Endothelial cell (in vitro differentiated cells): ENCODE measurements around the gene HOXD1. TPM values are rescaled to one million over a fixed set of nuclear protein-coding genes. Genes with fewer than 3 reads are reported as not detected.

Experiments used
- DNase-seq: peaks from one replicate; pipeline ENCODE4 v3.0.0; 2021; ENCODE audit warnings: low spot score
- H3K27ac Mint-ChIP-seq: one replicate; pipeline ENCODE4 v1.8.0; 2021; ENCODE audit warnings: mixed read lengths, inconsistent platforms; ENCODE audit not compliant: unreplicated experiment
- H3K27me3 Mint-ChIP-seq: one replicate; pipeline ENCODE4 v1.8.0; 2021; ENCODE audit warnings: mild to moderate bottlenecking, moderate library complexity, mixed read lengths, inconsistent platforms; ENCODE audit not compliant: unreplicated experiment
- H3K36me3 Mint-ChIP-seq: one replicate; pipeline ENCODE4 v1.8.0; 2021; ENCODE audit warnings: mild to moderate bottlenecking, low read depth, mixed read lengths, inconsistent platforms; ENCODE audit not compliant: unreplicated experiment
- H3K4me1 Mint-ChIP-seq: one replicate; pipeline ENCODE4 v1.8.0; 2021; ENCODE audit warnings: mild to moderate bottlenecking, mixed read lengths, inconsistent platforms; ENCODE audit not compliant: unreplicated experiment
- H3K4me3 Mint-ChIP-seq: one replicate; pipeline ENCODE4 v1.8.0; 2021; ENCODE audit warnings: mild to moderate bottlenecking, mixed read lengths, inconsistent platforms; ENCODE audit not compliant: unreplicated experiment
- H3K9me3 Mint-ChIP-seq: one replicate; pipeline ENCODE4 v1.8.0; 2021; ENCODE audit warnings: mixed read lengths, inconsistent platforms; ENCODE audit not compliant: unreplicated experiment
- CTCF ChIP-seq: fragments of 200-600 bp; sonication (generic); IDR thresholded peaks from one replicate; pipeline ENCODE4 v1.5.0; 2021; ENCODE audit warnings: antibody characterized with exemption; ENCODE audit not compliant: unreplicated experiment
- total RNA-seq: library from RNA; stranded (reverse); fragmentation: NEBNext Ultra II Directional; extraction: Animal tissue kit (Norgen Biotek cat#: 25700); gene quantifications from one replicate; pipeline ENCODE4 v1.2.1, GENCODE V29; 2021; ENCODE audit not compliant: unreplicated experiment

HOXD1 gene
- total RNA-seq, 1 donor from 2014 or later = 3.8 TPM

GRCh38 chr2:176164201-176164600 lies 24.3 kb upstream of the HOXD1 start:
- DNase-seq = no peak
- peaks cover 41% of the 10 kb centered on the region for H3K27me3 Mint-ChIP-seq
- H3K4me1 Mint-ChIP-seq = peaks cover 22% of the 10 kb centered on the region
- no peaks in the 10 kb centered on the region for H3K36me3 Mint-ChIP-seq
- H3K9me3 Mint-ChIP-seq = no peaks in the 10 kb centered on the region
- no peak overlapping the region for H3K27ac Mint-ChIP-seq
- no peak overlapping the region for H3K4me3 Mint-ChIP-seq
- no peak for TF ChIP-seq CTCF

- H3K9me3 Mint-ChIP-seq = no peaks in the 10 kb centered on the region
- no peak for TF ChIP-seq CTCF
- H3K27ac Mint-ChIP-seq = no peak overlapping the region
- no peak overlapping the region for H3K4me3 Mint-ChIP-seq
- DNase-seq = no peak
- no peaks in the 10 kb centered on the region for H3K36me3 Mint-ChIP-seq
- H3K4me1 Mint-ChIP-seq = peaks cover 17% of the 10 kb centered on the region
- H3K27me3 Mint-ChIP-seq = peaks cover 42% of the 10 kb centered on the region
These were observed 23.7 kb upstream of the HOXD1 start for GRCh38 chr2:176164611-176165369.

GRCh38 chr2:176165370-176166050 lies 23.0 kb upstream of the HOXD1 start:
- H3K27me3 Mint-ChIP-seq = peaks cover 42% of the 10 kb centered on the region
- no peaks in the 10 kb centered on the region for H3K9me3 Mint-ChIP-seq
- peaks cover 19% of the 10 kb centered on the region for H3K4me1 Mint-ChIP-seq
- no peak overlapping the region for H3K4me3 Mint-ChIP-seq
- no peak overlapping the region for H3K27ac Mint-ChIP-seq
- TF ChIP-seq CTCF = no peak
- H3K36me3 Mint-ChIP-seq = no peaks in the 10 kb centered on the region
- DNase-seq = no peak

GRCh38 chr2:176166272-176166671 lies 22.2 kb upstream of the HOXD1 start:
- H3K4me3 Mint-ChIP-seq = no peak overlapping the region
- no peak for DNase-seq
- H3K9me3 Mint-ChIP-seq = no peaks in the 10 kb centered on the region
- no peak overlapping the region for H3K27ac Mint-ChIP-seq
- H3K4me1 Mint-ChIP-seq = peaks cover 19% of the 10 kb centered on the region
- peaks cover 38% of the 10 kb centered on the region for H3K27me3 Mint-ChIP-seq
- no peak for TF ChIP-seq CTCF
- H3K36me3 Mint-ChIP-seq = no peaks in the 10 kb centered on the region

- H3K4me3 Mint-ChIP-seq = no peak overlapping the region
- peaks cover 21% of the 10 kb centered on the region for H3K4me1 Mint-ChIP-seq
- peaks cover 32% of the 10 kb centered on the region for H3K27me3 Mint-ChIP-seq
- no peaks in the 10 kb centered on the region for H3K9me3 Mint-ChIP-seq
- H3K27ac Mint-ChIP-seq = no peak overlapping the region
- DNase-seq = no peak
- H3K36me3 Mint-ChIP-seq = no peaks in the 10 kb centered on the region
- TF ChIP-seq CTCF = no peak
These were observed 21.1 kb upstream of the HOXD1 start for GRCh38 chr2:176167398-176167797.
